ENCODE data around the gene STX1B. TPM values are rescaled to one million over a fixed set of nuclear protein-coding genes. Genes with fewer than 3 reads are reported as not detected.
A peak's percentile ranks its signal among the peaks of the same experiment; 100 is the strongest.
"Not testable (repeated sequence)": the region's sequence is repeated elsewhere in the genome, so short reads cannot be mapped to it uniquely, and the experiment has no call there.

Gene STX1B
- total RNA-seq, 2 experiments from 2014 or later, result 1.1 to 1.8 TPM

DNA sequence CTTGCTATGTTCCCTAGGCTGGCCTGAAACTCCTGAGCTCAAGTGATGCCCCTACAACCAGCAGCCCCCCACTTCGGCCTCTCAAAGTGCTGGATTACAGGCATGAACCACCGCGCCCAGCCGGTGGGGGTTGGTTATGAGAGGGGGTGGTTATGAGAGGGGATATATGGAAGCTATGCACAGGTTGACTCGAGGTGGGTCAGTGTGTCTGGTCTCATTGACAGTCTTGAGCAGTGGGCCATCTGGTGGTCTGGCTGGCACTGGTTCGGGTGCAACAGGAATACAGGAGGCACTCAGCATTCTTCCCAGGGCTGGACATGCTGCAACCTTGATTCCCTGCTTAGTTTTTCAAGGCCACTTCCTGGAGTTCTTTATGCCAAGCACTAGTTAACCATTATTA, 5.6 kb upstream of the STX1B start:
- Mint-ChIP-seq H3K4me1 (ENCODE audit: low read depth) (peaks cover 4% of the 10 kb centered on the region), H3K36me3 (ENCODE audit: low read depth) (no peaks in the 10 kb centered on the region), H3K4me3 (no peak overlapping the region), H3K27me3 (peaks cover 17% of the 10 kb centered on the region), H3K9me3 (no peaks in the 10 kb centered on the region), H3K27ac (no peak overlapping the region)
- CTCF ChIA-PET, result no interaction called here
- intact Hi-C loops (cut with micrococcal nuclease), result no loop called here
- TF ChIP-seq, protein P1, sequence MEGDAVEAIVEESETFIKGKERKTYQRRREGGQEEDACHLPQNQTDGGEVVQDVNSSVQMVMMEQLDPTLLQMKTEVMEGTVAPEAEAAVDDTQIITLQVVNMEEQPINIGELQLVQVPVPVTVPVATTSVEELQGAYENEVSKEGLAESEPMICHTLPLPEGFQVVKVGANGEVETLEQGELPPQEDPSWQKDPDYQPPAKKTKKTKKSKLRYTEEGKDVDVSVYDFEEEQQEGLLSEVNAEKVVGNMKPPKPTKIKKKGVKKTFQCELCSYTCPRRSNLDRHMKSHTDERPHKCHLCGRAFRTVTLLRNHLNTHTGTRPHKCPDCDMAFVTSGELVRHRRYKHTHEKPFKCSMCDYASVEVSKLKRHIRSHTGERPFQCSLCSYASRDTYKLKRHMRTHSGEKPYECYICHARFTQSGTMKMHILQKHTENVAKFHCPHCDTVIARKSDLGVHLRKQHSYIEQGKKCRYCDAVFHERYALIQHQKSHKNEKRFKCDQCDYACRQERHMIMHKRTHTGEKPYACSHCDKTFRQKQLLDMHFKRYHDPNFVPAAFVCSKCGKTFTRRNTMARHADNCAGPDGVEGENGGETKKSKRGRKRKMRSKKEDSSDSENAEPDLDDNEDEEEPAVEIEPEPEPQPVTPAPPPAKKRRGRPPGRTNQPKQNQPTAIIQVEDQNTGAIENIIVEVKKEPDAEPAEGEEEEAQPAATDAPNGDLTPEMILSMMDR (IDR thresholded peaks at IDR 0.05), result no peak
- POLR2A ChIA-PET, result interaction anchor here (0.6 to 1.5 kb wide), 2 partner anchors 15 to 60 kb away, joined by 3 read pairs; no protein-coding TSS in a partner anchor
- DNase-seq (no peak), ATAC-seq (no peak)

DNA sequence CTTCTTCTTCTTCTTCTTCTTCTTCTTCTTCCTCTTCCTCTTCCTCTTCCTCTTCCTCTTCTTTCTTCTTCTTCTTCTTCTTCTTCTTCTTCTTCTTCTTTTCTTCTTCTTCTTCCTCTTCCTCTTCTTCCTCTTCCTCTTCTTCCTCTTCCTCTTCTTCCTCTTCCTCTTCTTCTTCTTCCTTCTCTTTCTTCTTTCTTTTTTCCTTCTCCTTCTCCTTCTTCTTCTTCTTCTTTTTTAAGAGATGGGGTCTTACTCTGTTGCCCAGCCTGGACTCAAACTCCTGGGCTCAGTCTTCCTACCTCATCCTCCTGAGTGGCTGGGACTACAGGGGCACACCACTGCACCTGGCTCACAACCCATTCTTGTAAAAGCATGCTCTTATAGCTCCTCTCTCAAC, 2.9 kb upstream of the STX1B start:
- H3K9me3 Mint-ChIP-seq; DNase-seq; H3K27ac Mint-ChIP-seq; intact Hi-C loops (cut with micrococcal nuclease); ATAC-seq; H3K4me3 Mint-ChIP-seq; H3K36me3 Mint-ChIP-seq (ENCODE audit: low read depth): not testable (repeated sequence)
- CTCF ChIA-PET, result interaction anchor here (1.3 kb wide), 1 partner anchor 10 kb away, joined by 3 read pairs; no protein-coding TSS in a partner anchor
- POLR2A ChIA-PET, result interaction anchor here (0.6 to 1.1 kb wide), 2 partner anchors 10 to 167 kb away, joined by 3 to 4 read pairs; no protein-coding TSS in a partner anchor
- H3K27me3 Mint-ChIP-seq, result peaks cover 23% of the 10 kb centered on the region
- peaks cover 13% of the 10 kb centered on the region for H3K4me1 Mint-ChIP-seq (ENCODE audit: low read depth)

DNA sequence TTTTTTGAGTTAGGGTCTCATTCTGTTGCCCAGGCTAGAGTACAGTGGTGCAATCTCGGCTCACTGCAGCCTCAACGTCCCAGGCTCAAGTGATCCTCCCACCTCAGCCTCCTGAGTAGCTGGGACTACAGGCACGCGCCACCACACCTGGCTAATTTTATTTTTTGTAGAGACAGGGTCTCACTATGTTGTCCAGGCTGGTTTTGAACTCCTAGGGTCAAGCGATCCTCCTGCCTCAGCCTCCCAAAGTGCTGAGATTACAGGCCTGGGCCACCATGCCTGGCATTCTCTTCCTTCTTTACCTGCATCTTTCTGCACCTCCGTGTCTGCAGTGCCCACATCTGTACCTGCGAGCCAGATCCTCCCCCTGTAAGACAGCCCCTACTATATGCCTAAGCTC, 1.4 kb upstream of the STX1B start:
- Mint-ChIP-seq H3K4me1 (ENCODE audit: low read depth) (peaks cover 13% of the 10 kb centered on the region), H3K27me3 (peaks cover 23% of the 10 kb centered on the region), H3K4me3 (peak overlapping the region; percentile 62)
- H3K9me3 Mint-ChIP-seq; H3K36me3 Mint-ChIP-seq (ENCODE audit: low read depth); H3K27ac Mint-ChIP-seq; ATAC-seq; intact Hi-C loops (cut with micrococcal nuclease); POLR2A ChIA-PET; DNase-seq: not testable (repeated sequence)
- CTCF ChIA-PET, result interaction anchor here (1.3 kb wide), 1 partner anchor 11 kb away, joined by 3 read pairs; no protein-coding TSS in a partner anchor

DNA sequence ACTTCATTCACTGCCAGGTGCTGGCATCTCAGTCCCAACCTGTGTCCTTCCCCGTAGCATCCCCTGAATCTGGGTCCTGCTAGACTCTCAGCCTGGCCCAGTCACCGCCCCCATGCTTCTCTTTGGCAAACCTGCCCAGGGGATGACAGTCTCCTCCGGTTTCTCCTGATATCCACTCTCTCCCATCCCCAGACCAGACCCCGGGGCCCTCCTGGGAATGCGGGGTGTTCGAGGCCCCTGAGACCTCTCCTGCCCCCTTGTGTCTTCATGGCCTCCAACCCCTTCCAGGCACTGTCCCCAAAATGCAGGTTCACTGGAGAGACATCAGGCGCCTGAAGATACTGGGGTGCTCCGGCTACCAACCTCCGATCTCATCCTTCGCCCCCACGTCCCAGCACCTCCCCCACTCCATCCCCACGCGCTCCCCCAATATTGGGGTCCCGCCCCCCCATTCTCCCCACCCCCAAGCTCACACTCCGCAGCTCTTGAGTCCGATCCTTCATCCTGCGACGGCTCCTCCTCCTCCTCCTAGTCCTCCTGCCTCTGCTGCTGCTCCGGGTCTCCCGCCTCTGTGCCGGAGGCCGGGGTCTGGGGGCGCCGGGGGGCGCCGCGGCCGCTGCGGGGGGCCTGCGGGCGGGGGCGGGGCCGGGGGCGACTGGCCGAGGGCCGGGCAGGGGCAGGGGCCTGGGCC, 399 bp downstream of the STX1B start:
- DNase-seq, result no peak
- peaks cover 13% of the 10 kb centered on the region for H3K4me1 Mint-ChIP-seq (ENCODE audit: low read depth)
- POLR2A ChIA-PET, result no interaction called here
- H3K27ac Mint-ChIP-seq, result no peak overlapping the region
- CTCF ChIA-PET, result no interaction called here
- H3K9me3 Mint-ChIP-seq, result no peaks in the 10 kb centered on the region
- TF ChIP-seq, protein P1 (IDR thresholded peaks at IDR 0.05), result no peak
- peak overlapping the region; percentile 63 for H3K4me3 Mint-ChIP-seq
- peak; percentile 33 for ATAC-seq
- intact Hi-C loops (cut with micrococcal nuclease), result no loop called here
- H3K27me3 Mint-ChIP-seq, result peaks cover 21% of the 10 kb centered on the region
- H3K36me3 Mint-ChIP-seq (ENCODE audit: low read depth), result no peaks in the 10 kb centered on the region

GRCh38 chr16:31009120-31009519, 1.3 kb downstream of the STX1B start:
- H3K27me3 Mint-ChIP-seq, result peaks cover 21% of the 10 kb centered on the region
- CTCF ChIA-PET, result no interaction called here
- intact Hi-C loops (cut with micrococcal nuclease), result no loop called here
- DNase-seq (no peak), ATAC-seq (no peak)
- no peak overlapping the region for H3K4me3 Mint-ChIP-seq
- H3K4me1 Mint-ChIP-seq (ENCODE audit: low read depth), result peaks cover 13% of the 10 kb centered on the region
- H3K36me3 Mint-ChIP-seq (ENCODE audit: low read depth), result no peaks in the 10 kb centered on the region
- POLR2A ChIA-PET, result interaction anchor here (0.6 to 1.2 kb wide), 2 partner anchors 13 kb away, joined by 3 read pairs; no protein-coding TSS in a partner anchor
- no peak overlapping the region for H3K27ac Mint-ChIP-seq
- TF ChIP-seq, protein P1 (IDR thresholded peaks at IDR 0.05), result no peak
- no peaks in the 10 kb centered on the region for H3K9me3 Mint-ChIP-seq

DNA sequence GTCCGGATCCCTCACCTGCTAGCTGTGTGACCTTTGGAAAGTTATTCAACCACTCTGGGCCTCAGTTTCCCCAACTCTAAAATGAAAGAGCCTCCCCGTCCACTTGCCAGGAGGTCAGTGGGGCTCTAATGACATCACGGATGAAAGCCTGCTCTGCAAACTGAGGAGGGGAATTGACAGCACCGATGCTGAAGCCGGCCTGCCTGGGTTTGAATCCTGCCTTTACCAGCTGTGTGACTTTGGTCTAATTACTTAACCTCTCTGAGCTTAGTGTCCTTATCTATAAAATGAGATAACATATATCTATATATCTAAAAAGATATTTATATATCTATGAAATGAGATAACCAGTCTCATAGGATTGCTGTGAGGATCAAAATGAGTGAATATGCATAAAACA, 1.9 kb downstream of the STX1B start:
- ChIA-PET POLR2A (interaction anchor here (0.6 to 1.2 kb wide), 2 partner anchors 12 to 14 kb away, joined by 3 read pairs; no protein-coding TSS in a partner anchor), CTCF (no interaction called here)
- peaks cover 13% of the 10 kb centered on the region for H3K4me1 Mint-ChIP-seq (ENCODE audit: low read depth)
- intact Hi-C loops (cut with micrococcal nuclease), result no loop called here
- H3K9me3 Mint-ChIP-seq, result no peaks in the 10 kb centered on the region
- TF ChIP-seq, protein P1 (IDR thresholded peaks at IDR 0.05), result no peak
- H3K27me3 Mint-ChIP-seq, result peaks cover 18% of the 10 kb centered on the region
- ATAC-seq (no peak), DNase-seq (no peak)
- H3K4me3 Mint-ChIP-seq, result no peak overlapping the region
- no peaks in the 10 kb centered on the region for H3K36me3 Mint-ChIP-seq (ENCODE audit: low read depth)
- H3K27ac Mint-ChIP-seq, result no peak overlapping the region

All from activated CD8-positive, alpha-beta T cell treated with anti-CD3 and anti-CD28 coated beads for 36 hours (primary cell).